Measurements from ENCODE around the gene NME9.

Gene NME9

DNA sequence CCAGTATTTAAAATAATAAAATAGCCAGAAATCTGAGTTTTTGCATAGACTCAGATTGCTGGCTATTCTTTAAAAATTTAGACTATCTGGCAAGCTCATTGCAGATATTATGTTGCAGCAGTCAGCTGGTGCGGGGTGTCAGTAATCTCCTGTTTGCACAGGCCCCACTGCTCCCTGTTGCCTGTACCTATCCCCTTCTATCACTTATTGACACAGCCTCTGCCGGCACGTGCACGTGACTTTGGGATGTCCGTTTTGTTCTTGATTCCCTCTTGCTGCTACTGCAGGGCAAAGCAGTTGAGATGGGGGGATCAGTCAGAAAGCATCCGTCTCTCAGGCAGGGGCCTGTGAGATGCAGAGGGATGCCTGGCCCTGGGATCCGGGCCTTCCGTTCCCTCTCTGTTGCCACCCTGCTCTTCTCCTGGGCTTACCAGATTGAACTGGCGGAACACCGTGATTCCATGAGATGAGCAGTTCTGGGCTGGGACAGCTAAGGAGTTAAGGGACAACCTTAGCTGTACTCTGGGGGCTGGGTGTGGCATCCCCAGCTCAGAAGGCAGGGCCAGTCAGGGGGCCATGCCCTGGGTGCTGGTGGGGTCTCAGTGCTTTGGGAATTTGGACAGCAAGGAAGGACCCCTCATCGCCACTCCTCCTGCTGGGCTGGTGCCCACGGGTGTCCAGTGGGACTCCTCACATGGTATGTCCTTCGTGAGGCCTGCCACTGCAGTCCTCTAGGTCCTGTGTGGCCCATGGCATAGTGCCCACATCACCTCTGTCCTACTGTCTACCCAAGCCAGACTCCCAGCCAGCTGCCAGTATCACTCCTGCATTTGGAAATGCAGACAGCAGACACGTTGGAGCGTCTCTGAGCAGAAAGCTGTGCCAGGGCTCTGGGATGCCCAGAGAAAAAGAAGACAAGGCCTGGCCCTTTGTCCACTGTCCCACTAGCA, 30.5 kb upstream of the NME9 start:
- POLR2A ChIA-PET = no interaction called here
- no peaks in the 10 kb centered on the region for H3K4me1 ChIP-seq (ENCODE audit: control insufficient read depth, insufficient read depth, low read length)

GRCh38 chr3:138359148-138359918, 29.7 kb upstream of the NME9 start:
- no peak overlapping the region for H3K4me3 ChIP-seq (ENCODE audit: low read depth, low read length)
- H3K27ac ChIP-seq (ENCODE audit: extremely low read depth, low read depth, low read length) = no peak overlapping the region
- H3K36me3 ChIP-seq (ENCODE audit: control insufficient read depth in 2 of 2, insufficient read depth in 1 of 2, low read length in 2 of 2) = peaks cover 0 to 2% of the 10 kb centered on the region in 2 experiments; a peak in 1 of 3 replicates
- no peaks in the 10 kb centered on the region for H3K9me3 ChIP-seq (ENCODE audit: control insufficient read depth, insufficient read depth, low read depth, low read length)
- POLR2A ChIA-PET = no interaction called here
- CTCF ChIA-PET = interaction anchor here (1.4 kb wide), 1 partner anchor 58 kb away, joined by 5 read pairs; no protein-coding TSS in a partner anchor
- no peaks in the 10 kb centered on the region for H3K4me1 ChIP-seq (ENCODE audit: control insufficient read depth, insufficient read depth, low read length)
- no peak for TF ChIP-seq ZBTB6 (tag by site-specific recombination; IDR thresholded peaks at IDR 0.05)
- TF ChIP-seq ZNF473 (tag by site-specific recombination; IDR thresholded peaks at IDR 0.05) = no peak
- TF ChIP-seq, protein P1, sequence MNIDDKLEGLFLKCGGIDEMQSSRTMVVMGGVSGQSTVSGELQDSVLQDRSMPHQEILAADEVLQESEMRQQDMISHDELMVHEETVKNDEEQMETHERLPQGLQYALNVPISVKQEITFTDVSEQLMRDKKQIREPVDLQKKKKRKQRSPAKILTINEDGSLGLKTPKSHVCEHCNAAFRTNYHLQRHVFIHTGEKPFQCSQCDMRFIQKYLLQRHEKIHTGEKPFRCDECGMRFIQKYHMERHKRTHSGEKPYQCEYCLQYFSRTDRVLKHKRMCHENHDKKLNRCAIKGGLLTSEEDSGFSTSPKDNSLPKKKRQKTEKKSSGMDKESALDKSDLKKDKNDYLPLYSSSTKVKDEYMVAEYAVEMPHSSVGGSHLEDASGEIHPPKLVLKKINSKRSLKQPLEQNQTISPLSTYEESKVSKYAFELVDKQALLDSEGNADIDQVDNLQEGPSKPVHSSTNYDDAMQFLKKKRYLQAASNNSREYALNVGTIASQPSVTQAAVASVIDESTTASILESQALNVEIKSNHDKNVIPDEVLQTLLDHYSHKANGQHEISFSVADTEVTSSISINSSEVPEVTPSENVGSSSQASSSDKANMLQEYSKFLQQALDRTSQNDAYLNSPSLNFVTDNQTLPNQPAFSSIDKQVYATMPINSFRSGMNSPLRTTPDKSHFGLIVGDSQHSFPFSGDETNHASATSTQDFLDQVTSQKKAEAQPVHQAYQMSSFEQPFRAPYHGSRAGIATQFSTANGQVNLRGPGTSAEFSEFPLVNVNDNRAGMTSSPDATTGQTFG (tag by site-specific recombination; IDR thresholded peaks at IDR 0.05; ENCODE audit: borderline replicate concordance) = no peak
- no peak for TF ChIP-seq ZNF114 (tag by site-specific recombination; IDR thresholded peaks at IDR 0.05)
- TF ChIP-seq ZFP37 (tag by site-specific recombination; IDR thresholded peaks at IDR 0.05) = no peak
- TF ChIP-seq, protein P2, sequence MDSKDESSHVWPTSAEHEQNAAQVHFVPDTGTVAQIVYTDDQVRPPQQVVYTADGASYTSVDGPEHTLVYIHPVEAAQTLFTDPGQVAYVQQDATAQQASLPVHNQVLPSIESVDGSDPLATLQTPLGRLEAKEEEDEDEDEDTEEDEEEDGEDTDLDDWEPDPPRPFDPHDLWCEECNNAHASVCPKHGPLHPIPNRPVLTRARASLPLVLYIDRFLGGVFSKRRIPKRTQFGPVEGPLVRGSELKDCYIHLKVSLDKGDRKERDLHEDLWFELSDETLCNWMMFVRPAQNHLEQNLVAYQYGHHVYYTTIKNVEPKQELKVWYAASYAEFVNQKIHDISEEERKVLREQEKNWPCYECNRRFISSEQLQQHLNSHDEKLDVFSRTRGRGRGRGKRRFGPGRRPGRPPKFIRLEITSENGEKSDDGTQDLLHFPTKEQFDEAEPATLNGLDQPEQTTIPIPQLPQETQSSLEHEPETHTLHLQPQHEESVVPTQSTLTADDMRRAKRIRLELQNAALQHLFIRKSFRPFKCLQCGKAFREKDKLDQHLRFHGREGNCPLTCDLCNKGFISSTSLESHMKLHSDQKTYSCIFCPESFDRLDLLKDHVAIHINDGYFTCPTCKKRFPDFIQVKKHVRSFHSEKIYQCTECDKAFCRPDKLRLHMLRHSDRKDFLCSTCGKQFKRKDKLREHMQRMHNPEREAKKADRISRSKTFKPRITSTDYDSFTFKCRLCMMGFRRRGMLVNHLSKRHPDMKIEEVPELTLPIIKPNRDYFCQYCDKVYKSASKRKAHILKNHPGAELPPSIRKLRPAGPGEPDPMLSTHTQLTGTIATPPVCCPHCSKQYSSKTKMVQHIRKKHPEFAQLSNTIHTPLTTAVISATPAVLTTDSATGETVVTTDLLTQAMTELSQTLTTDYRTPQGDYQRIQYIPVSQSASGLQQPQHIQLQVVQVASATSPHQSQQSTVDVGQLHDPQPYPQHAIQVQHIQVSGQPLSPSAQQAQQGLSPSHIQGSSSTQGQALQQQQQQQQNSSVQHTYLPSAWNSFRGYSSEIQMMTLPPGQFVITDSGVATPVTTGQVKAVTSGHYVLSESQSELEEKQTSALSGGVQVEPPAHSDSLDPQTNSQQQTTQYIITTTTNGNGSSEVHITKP (tag by site-specific recombination; IDR thresholded peaks at IDR 0.05) = no peak

More for the DNA sequence above, 30.5 kb upstream of the NME9 start:
- TF ChIP-seq MYNN (tag by site-specific recombination; IDR thresholded peaks at IDR 0.05; ENCODE audit: borderline replicate concordance) = no peak
- no peak for TF ChIP-seq ZNF596 (tag by site-specific recombination; IDR thresholded peaks at IDR 0.05)
- TF ChIP-seq PRDM6 (tag by site-specific recombination; IDR thresholded peaks at IDR 0.05) = no peak
- TF ChIP-seq EGR2 (tag by site-specific recombination; IDR thresholded peaks at IDR 0.05; ENCODE audit: low read depth) = no peak
- no peak for TF ChIP-seq ZNF600 (tag by site-specific recombination; IDR thresholded peaks at IDR 0.05)
- TF ChIP-seq ZNF629 (tag by site-specific recombination; IDR thresholded peaks at IDR 0.05) = no peak
- TF ChIP-seq SETDB1 (IDR thresholded peaks at IDR 0.05; ENCODE audit: insufficient read length, low read length) = no peak
- TF ChIP-seq ZNF571 (tag by site-specific recombination; IDR thresholded peaks at IDR 0.05) = no peak
- TF ChIP-seq ZNF16 (tag by site-specific recombination; IDR thresholded peaks at IDR 0.05; ENCODE audit: low read depth) = no peak
- TF ChIP-seq, protein P3, sequence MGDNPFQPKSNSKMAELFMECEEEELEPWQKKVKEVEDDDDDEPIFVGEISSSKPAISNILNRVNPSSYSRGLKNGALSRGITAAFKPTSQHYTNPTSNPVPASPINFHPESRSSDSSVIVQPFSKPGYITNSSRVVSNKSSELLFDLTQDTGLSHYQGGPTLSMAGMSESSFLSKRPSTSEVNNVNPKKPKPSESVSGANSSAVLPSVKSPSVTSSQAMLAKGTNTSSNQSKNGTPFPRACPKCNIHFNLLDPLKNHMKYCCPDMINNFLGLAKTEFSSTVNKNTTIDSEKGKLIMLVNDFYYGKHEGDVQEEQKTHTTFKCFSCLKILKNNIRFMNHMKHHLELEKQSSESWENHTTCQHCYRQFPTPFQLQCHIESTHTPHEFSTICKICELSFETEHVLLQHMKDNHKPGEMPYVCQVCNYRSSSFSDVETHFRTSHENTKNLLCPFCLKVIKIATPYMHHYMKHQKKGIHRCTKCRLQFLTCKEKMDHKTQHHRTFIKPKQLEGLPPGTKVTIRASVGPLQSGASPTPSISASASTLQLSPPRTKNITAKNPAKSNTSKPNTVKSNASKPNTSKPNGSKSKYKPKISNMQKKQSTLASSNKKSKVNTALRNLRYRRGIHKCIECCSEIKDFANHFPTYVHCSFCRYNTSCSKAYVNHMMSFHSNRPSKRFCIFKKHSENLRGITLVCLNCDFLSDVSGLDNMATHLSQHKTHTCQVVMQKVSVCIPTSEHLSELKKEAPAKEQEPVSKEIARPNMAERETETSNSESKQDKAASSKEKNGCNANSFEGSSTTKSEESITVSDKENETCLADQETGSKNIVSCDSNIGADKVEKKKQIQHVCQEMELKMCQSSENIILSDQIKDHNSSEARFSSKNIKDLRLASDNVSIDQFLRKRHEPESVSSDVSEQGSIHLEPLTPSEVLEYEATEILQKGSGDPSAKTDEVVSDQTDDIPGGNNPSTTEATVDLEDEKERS (tag by site-specific recombination; IDR thresholded peaks at IDR 0.05) = no peak
- TF ChIP-seq SCRT2 (tag by site-specific recombination; IDR thresholded peaks at IDR 0.05) = no peak
- TF ChIP-seq, protein P4, sequence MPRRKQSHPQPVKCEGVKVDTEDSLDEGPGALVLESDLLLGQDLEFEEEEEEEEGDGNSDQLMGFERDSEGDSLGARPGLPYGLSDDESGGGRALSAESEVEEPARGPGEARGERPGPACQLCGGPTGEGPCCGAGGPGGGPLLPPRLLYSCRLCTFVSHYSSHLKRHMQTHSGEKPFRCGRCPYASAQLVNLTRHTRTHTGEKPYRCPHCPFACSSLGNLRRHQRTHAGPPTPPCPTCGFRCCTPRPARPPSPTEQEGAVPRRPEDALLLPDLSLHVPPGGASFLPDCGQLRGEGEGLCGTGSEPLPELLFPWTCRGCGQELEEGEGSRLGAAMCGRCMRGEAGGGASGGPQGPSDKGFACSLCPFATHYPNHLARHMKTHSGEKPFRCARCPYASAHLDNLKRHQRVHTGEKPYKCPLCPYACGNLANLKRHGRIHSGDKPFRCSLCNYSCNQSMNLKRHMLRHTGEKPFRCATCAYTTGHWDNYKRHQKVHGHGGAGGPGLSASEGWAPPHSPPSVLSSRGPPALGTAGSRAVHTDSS (tag by site-specific recombination; IDR thresholded peaks at IDR 0.05) = no peak
- no peak overlapping the region for H3K27ac ChIP-seq (ENCODE audit: extremely low read depth, low read depth, low read length)
- CTCF ChIA-PET = interaction anchor here (1.4 kb wide), 1 partner anchor 57 kb away, joined by 5 read pairs; no protein-coding TSS in a partner anchor
- no peak overlapping the region for H3K4me3 ChIP-seq (ENCODE audit: low read depth, low read length)
- H3K9me3 ChIP-seq (ENCODE audit: control insufficient read depth, insufficient read depth, low read depth, low read length) = no peaks in the 10 kb centered on the region
- H3K36me3 ChIP-seq (ENCODE audit: control insufficient read depth in 2 of 2, insufficient read depth in 1 of 2, low read length in 2 of 2) = peaks cover 0 to under 1% of the 10 kb centered on the region in 2 experiments; a peak in 1 of 3 replicates
